Measurements from ENCODE around the gene LRP11.

GRCh38 chr6:149846321-149846720, 17.8 kb downstream of the LRP11 start:
- TF ChIP-seq MXI1 (IDR thresholded peaks at IDR 0.05; ENCODE audit: low read depth, low read length) (no peak), POLR2A (IDR thresholded peaks at IDR 0.05; ENCODE audit: low read depth, low read length) (no peak), CREM (IDR thresholded peaks at IDR 0.05; ENCODE audit: low read depth) (no peak), ESRRA (IDR thresholded peaks at IDR 0.05; ENCODE audit: low read length) (no peak), SPI1 (IDR thresholded peaks at IDR 0.05; ENCODE audit: borderline replicate concordance, insufficient read depth, low read depth, low read length) (no peak), ETV6 (conservative IDR thresholded peaks at IDR 0.05 in 1 of 2, IDR thresholded peaks at IDR 0.05 in 1 of 2; ENCODE audit: borderline replicate concordance in 1 of 2, low read depth in 1 of 2) (no peak), TCF12 (IDR thresholded peaks at IDR 0.05; ENCODE audit: low read depth, low read length) (no peak), SMAD1 (IDR thresholded peaks at IDR 0.05; ENCODE audit: low read depth, partially characterized antibody) (no peak), CHD4 (IDR thresholded peaks at IDR 0.05) (no peak), EP300 (IDR thresholded peaks at IDR 0.05; ENCODE audit: borderline replicate concordance in 1 of 2, control insufficient read depth in 1 of 2, low read depth in 2 of 2, low read length in 2 of 2) (no peak), NR2C1 (IDR thresholded peaks at IDR 0.05) (no peak), ZNF687 (IDR thresholded peaks at IDR 0.05) (no peak), EGR1 (IDR thresholded peaks at IDR 0.05; ENCODE audit: borderline replicate concordance in 1 of 2, low read depth in 2 of 2, low read length in 2 of 2) (no peak), ZNF592 (IDR thresholded peaks at IDR 0.05) (no peak)
